Germinal center (tissue), 1 donor: ENCODE measurements around the gene OTULIN.

ENCODE experiments used
- DNase-seq: peaks from one replicate; pipeline ENCODE4 v3.0.0; 2012; ENCODE audit warnings: mixed read lengths, low spot score

The OTULIN gene

GRCh38 chr5:14743601-14744295, 79.2 kb downstream of the OTULIN start:
- DNase-seq, result no peak

- peak; percentile 64 for DNase-seq
These were observed 80.0 kb downstream of the OTULIN start for GRCh38 chr5:14744296-14745187.

- peak; percentile 31 for DNase-seq
These were observed 80.7 kb downstream of the OTULIN start for GRCh38 chr5:14745188-14745563.

GRCh38 chr5:14745753-14746152, 81.2 kb downstream of the OTULIN start:
- DNase-seq, result peak; percentile 45

GRCh38 chr5:14748180-14748900, 83.8 kb downstream of the OTULIN start:
- DNase-seq, result no peak
